HG03103 (cell line): Measurements from ENCODE around the gene KRTAP10-12.

ENCODE experiments used
- ATAC-seq: cut with Tn5 transposase; IDR thresholded peaks from one replicate; pipeline ENCODE4 v1.9.1; 2021; ENCODE audit warnings: low read depth; ENCODE audit not compliant: unreplicated experiment

The KRTAP10-12 gene

GRCh38 chr21:44730028-44730395, 33.0 kb downstream of the KRTAP10-12 start:
- ATAC-seq = no peak

- no peak for ATAC-seq
Observed at GRCh38 chr21:44730951-44731579, 34.1 kb downstream of the KRTAP10-12 start.

- ATAC-seq = no peak
Observed at GRCh38 chr21:44732263-44732662, 35.3 kb downstream of the KRTAP10-12 start.

DNA sequence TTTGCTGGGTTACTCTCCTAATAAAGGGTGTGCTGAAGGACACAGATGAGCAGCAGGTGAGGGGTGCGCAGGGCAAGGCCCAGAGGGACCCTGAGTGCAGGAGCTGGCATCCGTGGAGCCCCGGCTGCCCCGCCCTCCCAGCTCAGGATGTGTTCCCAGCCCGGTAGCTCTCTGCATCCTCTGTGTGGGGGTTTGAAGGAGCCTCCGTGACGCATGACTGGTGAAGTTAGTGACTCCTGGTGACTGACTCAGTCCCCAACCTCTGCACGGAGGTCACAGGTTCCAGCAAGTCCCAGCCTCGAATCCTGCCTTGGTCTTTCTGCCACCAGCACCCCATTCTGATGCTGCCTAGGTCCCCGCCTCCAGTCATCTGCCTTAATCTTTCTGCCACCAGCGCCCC, 36.0 kb downstream of the KRTAP10-12 start:
- no peak for ATAC-seq

DNA sequence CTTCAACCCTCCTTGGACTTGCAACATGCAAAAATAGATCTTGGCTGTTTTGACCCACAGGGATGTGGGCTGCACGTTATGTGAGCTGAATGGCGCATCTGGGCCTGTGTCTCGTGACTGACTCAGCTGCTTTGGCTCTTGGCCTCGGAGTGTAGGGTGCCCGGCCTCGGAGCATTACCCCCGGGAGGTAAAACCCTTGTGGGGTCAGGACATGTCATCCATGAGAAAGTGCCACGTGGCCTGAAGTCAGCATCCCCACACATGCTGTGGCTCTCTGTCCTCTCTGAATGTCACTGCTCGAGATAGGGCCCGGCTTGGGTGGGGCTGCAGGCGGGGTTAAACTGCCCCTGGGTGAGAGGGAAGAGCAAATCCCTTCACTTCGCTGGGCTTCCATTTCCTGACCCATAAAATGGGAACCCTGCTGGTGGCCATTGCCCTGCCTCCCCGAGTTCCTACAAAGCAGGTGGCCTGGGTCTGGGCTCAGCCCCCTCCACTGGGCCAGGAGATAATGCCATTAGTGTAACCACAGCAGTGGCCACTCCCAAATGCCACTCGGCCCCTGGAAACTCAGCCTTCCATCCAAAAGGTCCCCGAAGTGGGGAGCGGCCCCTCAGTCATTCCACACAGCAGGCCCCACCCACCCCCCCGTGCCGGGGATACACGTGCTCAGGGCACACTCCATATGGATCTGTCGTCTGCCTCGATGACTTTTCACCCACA, 37.2 kb downstream of the KRTAP10-12 start:
- no peak for ATAC-seq

- no peak for ATAC-seq
Observed at GRCh38 chr21:44734841-44735240, 37.9 kb downstream of the KRTAP10-12 start.

DNA sequence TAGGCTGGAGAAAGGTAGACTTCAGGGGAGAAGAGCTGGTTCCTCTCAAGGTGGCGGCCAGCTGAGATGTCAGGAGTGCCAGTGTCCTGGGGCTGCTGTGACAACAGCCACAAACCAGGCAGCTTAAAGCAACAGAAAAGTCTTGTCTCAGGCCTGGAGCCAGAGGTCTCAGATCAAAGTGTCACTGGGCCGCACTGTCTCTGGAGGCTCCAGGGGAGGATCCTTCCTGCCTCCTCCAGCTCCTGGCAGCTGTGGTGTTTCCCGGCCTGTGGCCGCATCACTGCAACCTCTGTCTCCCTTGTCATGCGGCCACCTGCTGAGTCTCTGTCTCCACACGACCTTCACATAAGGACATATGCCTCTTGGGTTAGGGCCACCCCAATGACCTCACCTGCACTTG, 38.8 kb downstream of the KRTAP10-12 start:
- no peak for ATAC-seq

DNA sequence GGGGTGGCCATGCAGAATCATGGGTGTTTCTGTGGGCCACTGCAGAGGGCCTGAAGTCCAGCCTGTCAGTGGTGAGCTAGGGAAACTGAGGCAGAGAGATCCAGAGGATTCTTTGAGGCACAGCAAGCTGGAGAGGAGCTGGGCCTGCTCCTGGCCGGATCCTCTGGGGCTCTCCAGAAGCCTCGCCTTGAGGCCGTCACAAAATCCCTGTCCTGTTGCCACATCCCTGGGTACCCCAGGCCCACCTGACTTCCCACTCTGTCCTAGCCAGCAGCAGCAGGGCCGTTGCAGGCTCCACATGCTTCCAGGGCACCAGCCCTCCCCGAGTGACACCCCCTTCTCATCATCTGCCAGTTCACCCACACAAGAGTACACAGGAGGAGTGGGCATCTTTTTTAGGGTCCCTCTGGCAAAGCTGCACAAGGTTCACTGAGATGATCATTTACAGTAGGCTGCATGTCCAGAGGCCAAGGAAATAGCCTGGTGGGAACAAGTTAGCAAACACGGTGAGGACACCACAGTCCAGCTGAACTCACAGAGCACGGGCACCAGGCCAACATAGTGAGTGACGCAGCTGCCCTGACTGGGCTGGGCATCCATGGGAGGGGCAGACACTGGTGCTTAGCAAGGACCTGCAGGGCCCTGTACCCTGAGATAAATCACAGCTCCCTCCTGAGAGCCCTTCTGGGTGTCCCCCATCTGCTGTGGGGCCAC, 39.5 kb downstream of the KRTAP10-12 start:
- no peak for ATAC-seq

GRCh38 chr21:44737706-44738354, 40.9 kb downstream of the KRTAP10-12 start:
- no peak for ATAC-seq

- no peak for ATAC-seq
Observed at GRCh38 chr21:44738621-44739020, 41.6 kb downstream of the KRTAP10-12 start.

DNA sequence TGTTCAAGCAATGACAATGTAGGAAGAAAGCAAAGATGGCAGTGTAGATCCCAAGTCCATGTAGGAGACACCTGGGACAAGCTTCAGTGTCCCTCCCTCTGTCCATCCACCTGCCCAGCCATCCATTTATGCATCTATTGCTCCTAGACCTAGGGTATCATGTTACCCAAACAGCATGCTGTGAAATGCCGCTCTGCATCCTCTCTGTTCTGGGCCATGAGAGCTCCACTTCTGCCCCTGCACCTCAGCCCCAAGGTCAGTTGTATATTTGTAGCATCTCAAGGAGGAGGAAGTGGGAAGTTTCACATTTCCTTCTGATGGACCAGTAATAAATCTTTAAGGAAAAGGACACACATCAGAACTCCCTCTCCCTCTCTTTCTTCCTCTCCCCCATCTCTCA, 42.3 kb downstream of the KRTAP10-12 start:
- no peak for ATAC-seq

DNA sequence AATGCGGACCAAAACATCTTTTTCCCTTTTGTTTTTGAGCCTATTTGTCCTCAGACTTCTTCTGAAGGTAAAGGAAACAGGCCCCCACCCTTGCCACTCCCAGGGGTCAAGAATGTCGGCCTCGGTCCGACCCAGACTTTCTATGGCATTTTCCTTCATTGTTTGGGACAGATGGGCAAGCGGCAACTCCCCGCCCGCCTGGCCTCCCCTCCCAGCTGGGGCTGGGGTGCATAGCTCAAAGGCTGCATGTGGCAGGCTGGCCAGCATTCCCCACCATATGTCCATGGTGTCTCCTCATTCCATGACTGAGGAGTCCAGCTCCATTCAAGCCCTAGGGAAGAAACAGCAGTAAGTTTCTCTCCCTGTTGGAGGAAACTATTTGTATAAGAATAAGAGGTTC, 43.8 kb downstream of the KRTAP10-12 start:
- no peak for ATAC-seq

- no peak for ATAC-seq
Observed at GRCh38 chr21:44741921-44742320, 44.9 kb downstream of the KRTAP10-12 start.

GRCh38 chr21:44742418-44743153, 45.6 kb downstream of the KRTAP10-12 start:
- ATAC-seq = no peak
